HFFc6 (cell line): ENCODE data around the gene RAB3GAP2. TPM values are rescaled to one million over a fixed set of nuclear protein-coding genes. Genes with fewer than 3 reads are reported as not detected.
"Not testable (repeated sequence)": the region's sequence is repeated elsewhere in the genome, so short reads cannot be mapped to it uniquely, and the experiment has no call there.

Source experiments
- DNase-seq: peaks from one replicate; pipeline ENCODE4 v3.0.0-alpha.2; 2018
- H3K27ac Mint-ChIP-seq: 2 replicates; pipeline ENCODE4 v1.8.0; 2020; ENCODE audit warnings: mild to moderate bottlenecking, mixed read lengths
- H3K27me3 Mint-ChIP-seq: 2 replicates; pipeline ENCODE4 v1.8.0; 2021; ENCODE audit warnings: mild to moderate bottlenecking, moderate library complexity, mixed read lengths; ENCODE audit not compliant: insufficient read depth
- H3K36me3 Mint-ChIP-seq: 2 replicates; pipeline ENCODE4 v1.8.0; 2021; ENCODE audit warnings: low read depth, mixed read lengths
- H3K4me1 Mint-ChIP-seq: 2 replicates; pipeline ENCODE4 v1.8.0; 2020; ENCODE audit warnings: low read depth, mixed read lengths
- H3K4me3 Mint-ChIP-seq: 2 replicates; pipeline ENCODE4 v1.8.0; 2020; ENCODE audit warnings: mild to moderate bottlenecking, moderate library complexity, mixed read lengths
- H3K9me3 Mint-ChIP-seq: 2 replicates; pipeline ENCODE4 v1.8.0; 2020; ENCODE audit warnings: mild to moderate bottlenecking, mixed read lengths
- CTCF ChIP-seq: fragments of 200-600 bp; sonication (generic); IDR thresholded peaks from 2 replicates; pipeline ENCODE4 v1.5.0; 2021; ENCODE audit warnings: antibody characterized with exemption, mild to moderate bottlenecking
- microRNA-seq: library from miRNA; unstranded; fragments of <30 nt; microRNA quantifications from one replicate; pipeline ENCODE4, GENCODE V29; 2019
- total RNA-seq, 6 experiments: library from RNA; stranded (reverse); fragmentation: NEBNext Ultra II Directional; extraction: Animal tissue kit (Norgen Biotek cat#: 25700); gene quantifications; 2 replicates in 1 of 6; 3 replicates in 5 of 6; pipeline ENCODE4 v1.2.3, GENCODE V29; 2021

RAB3GAP2 gene
- total RNA-seq, 6 experiments from 2014 or later: 42.0 to 49.6 (median 43.9) TPM

GRCh38 chr1:220121791-220122530 is 150.3 kb downstream of the RAB3GAP2 start:
- Mint-ChIP-seq H3K27me3 (no peaks in the 10 kb centered on the region), H3K36me3 (no peaks in the 10 kb centered on the region), H3K4me3 (no peak overlapping the region), H3K9me3 (no peaks in the 10 kb centered on the region), H3K27ac (no peak overlapping the region), H3K4me1 (peaks cover 10% of the 10 kb centered on the region)
- DNase-seq: no peak
- TF ChIP-seq CTCF: no peak

GRCh38 chr1:220119043-220119512 is 153.2 kb downstream of the RAB3GAP2 start:
- peaks cover under 1% of the 10 kb centered on the region; the same call in 1 of the 2 replicates for H3K4me1 Mint-ChIP-seq
- no peak for TF ChIP-seq CTCF
- no peak overlapping the region for H3K4me3 Mint-ChIP-seq
- no peak for DNase-seq
- H3K27me3 Mint-ChIP-seq: no peaks in the 10 kb centered on the region; the same call in 1 of the 2 replicates
- peaks cover 2% of the 10 kb centered on the region; the same call in 1 of the 2 replicates for H3K36me3 Mint-ChIP-seq
- no peak overlapping the region for H3K27ac Mint-ChIP-seq
- H3K9me3 Mint-ChIP-seq: no peaks in the 10 kb centered on the region

- Mint-ChIP-seq H3K4me1 (no peaks in the 10 kb centered on the region), H3K4me3 (no peak overlapping the region), H3K36me3 (peaks cover 10% of the 10 kb centered on the region), H3K9me3 (no peaks in the 10 kb centered on the region), H3K27ac (no peak overlapping the region), H3K27me3 (no peaks in the 10 kb centered on the region; the same call in 1 of the 2 replicates)
- DNase-seq: peak; percentile 28
- TF ChIP-seq CTCF: peak; percentile 73
These were observed 159.0 kb downstream of the RAB3GAP2 start for GRCh38 chr1:220113136-220113695.

- not testable (repeated sequence) for H3K4me1 Mint-ChIP-seq, DNase-seq, H3K4me3 Mint-ChIP-seq, H3K9me3 Mint-ChIP-seq, H3K27me3 Mint-ChIP-seq, H3K27ac Mint-ChIP-seq
- H3K36me3 Mint-ChIP-seq: peaks cover 10% of the 10 kb centered on the region
These were observed 159.7 kb downstream of the RAB3GAP2 start for GRCh38 chr1:220112600-220112999.

- not testable (repeated sequence) for H3K9me3 Mint-ChIP-seq, DNase-seq, H3K4me1 Mint-ChIP-seq, H3K4me3 Mint-ChIP-seq, H3K27me3 Mint-ChIP-seq, H3K27ac Mint-ChIP-seq
- H3K36me3 Mint-ChIP-seq: peaks cover 25% of the 10 kb centered on the region
These were observed 161.8 kb downstream of the RAB3GAP2 start for GRCh38 chr1:220110473-220110872.

GRCh38 chr1:220099826-220100225 is 172.4 kb downstream of the RAB3GAP2 start:
- no peaks in the 10 kb centered on the region for H3K9me3 Mint-ChIP-seq
- no peak for DNase-seq
- peaks cover 9% of the 10 kb centered on the region for H3K4me1 Mint-ChIP-seq
- no peak overlapping the region for H3K27ac Mint-ChIP-seq
- no peaks in the 10 kb centered on the region for H3K27me3 Mint-ChIP-seq
- H3K4me3 Mint-ChIP-seq: no peak overlapping the region
- no peak for TF ChIP-seq CTCF
- peaks cover 16% of the 10 kb centered on the region for H3K36me3 Mint-ChIP-seq

Small RNAs within 50 kb of the gene (microRNA-seq; reads per million reads assigned to microRNA genes)
- gene MIR194-1 (not detected), gene MIR215 (2.3 reads per million), gene MIR664A (395 reads per million, percentile 66 among the genes with 10 or more reads in this experiment)

Other genes with a start within 250 kb of the RAB3GAP2 start
- 100 to 1,000 TPM; 153 to 177 (median 167) TPM for gene EPRS1, start 225.9 kb downstream of the RAB3GAP2 start, total RNA-seq
- gene BPNT1, start 182.7 kb downstream of the RAB3GAP2 start, total RNA-seq: 10 to 100 TPM; 22.0 to 28.1 (median 25.0) TPM
- gene IARS2, start 178.3 kb downstream of the RAB3GAP2 start, total RNA-seq: 10 to 100 TPM; 81.6 to 95.2 (median 90.5) TPM